Measurements from ENCODE around the gene SEC24C. TPM values are rescaled to one million over a fixed set of nuclear protein-coding genes. Genes with fewer than 3 reads are reported as not detected.

SEC24C gene
- total RNA-seq, 5 donors from 2014 or later (not counting 1 experiment from before 2014, with no cell fraction given), result 77.7 to 107 (median 92.2) TPM

DNA sequence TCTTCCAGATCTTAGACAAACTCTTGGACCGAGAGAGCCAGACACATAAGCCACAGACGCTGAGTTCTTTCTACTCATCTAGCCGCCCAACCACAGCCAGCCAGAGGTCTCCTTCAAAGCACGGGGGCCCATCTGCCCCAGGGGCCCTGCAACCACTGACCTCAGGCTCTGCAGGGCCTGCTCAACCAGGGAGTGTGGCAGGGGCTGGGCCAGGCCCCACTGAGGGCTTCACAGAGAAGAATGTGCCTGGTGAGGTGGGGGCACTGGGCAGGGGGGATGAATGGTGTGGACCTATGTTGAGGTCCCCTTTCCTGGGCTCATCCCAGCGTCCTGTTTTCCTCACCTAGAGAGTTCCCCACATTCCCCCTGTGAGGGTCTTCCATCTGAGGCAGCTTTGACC lies 52.6 kb downstream of the SEC24C start:
- no peak overlapping the region for H3K27ac ChIP-seq (ENCODE audit: low read length)

DNA sequence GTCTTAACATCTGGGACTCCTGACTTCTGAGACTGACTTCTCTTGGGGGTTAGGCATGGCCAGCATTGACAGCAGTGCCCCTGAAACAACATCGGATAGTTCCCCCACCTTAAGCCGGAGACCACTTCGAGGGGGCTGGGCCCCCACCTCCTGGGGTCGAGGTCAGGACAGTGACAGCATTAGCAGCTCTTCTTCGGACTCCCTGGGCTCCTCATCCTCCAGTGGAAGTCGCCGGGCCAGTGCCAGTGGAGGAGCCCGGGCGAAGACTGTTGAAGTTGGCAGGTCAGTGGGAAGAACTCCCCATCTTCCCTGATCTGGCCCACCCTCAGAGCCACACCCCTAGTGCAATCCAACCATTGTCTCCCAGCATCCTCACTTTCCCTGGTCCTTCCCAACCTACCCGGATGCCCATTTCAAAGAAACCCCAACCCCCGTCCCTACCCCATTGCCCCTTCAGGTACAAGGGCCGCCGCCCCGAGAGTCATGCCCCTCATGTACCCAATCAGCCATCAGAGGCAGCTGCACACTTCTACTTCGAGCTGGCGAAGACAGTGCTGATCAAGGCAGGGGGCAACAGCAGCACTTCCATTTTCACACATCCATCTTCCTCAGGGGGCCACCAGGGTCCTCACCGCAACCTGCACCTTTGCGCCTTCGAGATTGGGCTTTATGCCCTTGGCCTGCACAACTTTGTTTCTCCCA lies 53.3 kb downstream of the SEC24C start:
- no peak overlapping the region for H3K4me3 ChIP-seq (ENCODE audit: control insufficient read depth in 1 of 2, extremely low read depth in 1 of 2, low read length in 1 of 2)
- Mint-ChIP-seq H3K27ac (peak overlapping the region in 1 of 2 donors; percentile 57), H3K4me3 (no peak overlapping the region), H3K4me1 (peaks cover 0 to 5% (median 0%) of the 10 kb centered on the region in 3 donors), H3K27me3 (no peaks in the 10 kb centered on the region), H3K36me3 (peaks cover 39% of the 10 kb centered on the region), H3K9me3 (no peaks in the 10 kb centered on the region)
- ChIA-PET POLR2A (interaction anchor here in 1 of 2 donors (0.7 kb wide), 1 partner anchor 1419 kb away, joined by 6 read pairs; no protein-coding TSS in a partner anchor), CTCF (no interaction called here)
- no peak overlapping the region for H3K27ac ChIP-seq (ENCODE audit: low read length)
- H3K36me3 ChIP-seq (ENCODE audit: control insufficient read depth in 2 of 2, extremely low read depth in 1 of 2, insufficient read depth in 1 of 2, low read length in 1 of 2), result peaks cover 33 to 87% of the 10 kb centered on the region in 2 donors
- no peaks in the 10 kb centered on the region for H3K4me1 ChIP-seq (ENCODE audit: control insufficient read depth in 1 of 2, extremely low read depth in 1 of 2, insufficient read depth in 2 of 2, low read length in 2 of 2)
- WGBS (ENCODE audit: insufficient coverage), result 96% methylated on average over 17 of the region's 19 CpGs
- DNase-seq (no peak), ATAC-seq (replicated peaks in 1 of 4) (no peak)
- H3K27me3 ChIP-seq (replicated peaks in 1 of 2; ENCODE audit: control insufficient read depth in 2 of 2, extremely low read depth in 1 of 2, insufficient read depth in 2 of 2, low read length in 1 of 2), result no peaks in the 10 kb centered on the region
- H3K9me3 ChIP-seq, result no peaks in the 10 kb centered on the region

More for the DNA sequence above, 52.6 kb downstream of the SEC24C start:
- ChIA-PET POLR2A (no interaction called here), CTCF (no interaction called here)
- H3K9me3 Mint-ChIP-seq, result no peaks in the 10 kb centered on the region
- DNase-seq (no peak), ATAC-seq (replicated peaks in 1 of 4) (no peak)
- Histone ChIP-seq H3K4me1 (ENCODE audit: control insufficient read depth in 1 of 2, extremely low read depth in 1 of 2, insufficient read depth in 2 of 2, low read length in 2 of 2) (no peaks in the 10 kb centered on the region), H3K9me3 (no peaks in the 10 kb centered on the region), H3K4me3 (ENCODE audit: control insufficient read depth in 1 of 2, extremely low read depth in 1 of 2, low read length in 1 of 2) (no peak overlapping the region), H3K36me3 (ENCODE audit: control insufficient read depth in 2 of 2, extremely low read depth in 1 of 2, insufficient read depth in 1 of 2, low read length in 1 of 2) (peaks cover 35 to 87% of the 10 kb centered on the region in 2 donors), H3K27me3 (replicated peaks in 1 of 2; ENCODE audit: control insufficient read depth in 2 of 2, extremely low read depth in 1 of 2, insufficient read depth in 2 of 2, low read length in 1 of 2) (no peaks in the 10 kb centered on the region)
- no peak overlapping the region for H3K4me3 Mint-ChIP-seq
- peaks cover 0 to 5% (median 0%) of the 10 kb centered on the region in 3 donors for H3K4me1 Mint-ChIP-seq
- peaks cover 38% of the 10 kb centered on the region for H3K36me3 Mint-ChIP-seq
- peak overlapping the region in 1 of 2 donors; percentile 0 for H3K27ac Mint-ChIP-seq
- WGBS (ENCODE audit: insufficient coverage), result 89% methylated on average over 2 of the region's 5 CpGs
- no peaks in the 10 kb centered on the region for H3K27me3 Mint-ChIP-seq

GRCh38 chr10:73798087-73798486 lies 53.9 kb downstream of the SEC24C start:
- Mint-ChIP-seq H3K4me1 (peaks cover 0 to 11% (median 1%) of the 10 kb centered on the region in 3 donors), H3K9me3 (no peaks in the 10 kb centered on the region), H3K4me3 (no peak overlapping the region), H3K27ac (peak overlapping the region in 1 of 2 donors; percentile 57), H3K27me3 (no peaks in the 10 kb centered on the region), H3K36me3 (peaks cover 40% of the 10 kb centered on the region)
- ChIA-PET CTCF (no interaction called here), POLR2A (interaction anchor here in 1 of 2 donors (0.7 kb wide), 1 partner anchor 1419 kb away, joined by 6 read pairs; no protein-coding TSS in a partner anchor)
- no peak overlapping the region for H3K4me3 ChIP-seq (ENCODE audit: control insufficient read depth in 1 of 2, extremely low read depth in 1 of 2, low read length in 1 of 2)
- H3K36me3 ChIP-seq (ENCODE audit: control insufficient read depth in 2 of 2, extremely low read depth in 1 of 2, insufficient read depth in 1 of 2, low read length in 1 of 2), result peaks cover 27 to 87% of the 10 kb centered on the region in 2 donors
- H3K9me3 ChIP-seq, result no peaks in the 10 kb centered on the region
- ATAC-seq (replicated peaks in 1 of 4), result no peak
- H3K4me1 ChIP-seq (ENCODE audit: control insufficient read depth in 1 of 2, extremely low read depth in 1 of 2, insufficient read depth in 2 of 2, low read length in 2 of 2), result no peaks in the 10 kb centered on the region
- H3K27me3 ChIP-seq (replicated peaks in 1 of 2; ENCODE audit: control insufficient read depth in 2 of 2, extremely low read depth in 1 of 2, insufficient read depth in 2 of 2, low read length in 1 of 2), result no peaks in the 10 kb centered on the region
- no peak for DNase-seq
- WGBS (ENCODE audit: insufficient coverage), result 100% methylated on average over 5 of the region's 6 CpGs
- H3K27ac ChIP-seq (ENCODE audit: low read length), result no peak overlapping the region

DNA sequence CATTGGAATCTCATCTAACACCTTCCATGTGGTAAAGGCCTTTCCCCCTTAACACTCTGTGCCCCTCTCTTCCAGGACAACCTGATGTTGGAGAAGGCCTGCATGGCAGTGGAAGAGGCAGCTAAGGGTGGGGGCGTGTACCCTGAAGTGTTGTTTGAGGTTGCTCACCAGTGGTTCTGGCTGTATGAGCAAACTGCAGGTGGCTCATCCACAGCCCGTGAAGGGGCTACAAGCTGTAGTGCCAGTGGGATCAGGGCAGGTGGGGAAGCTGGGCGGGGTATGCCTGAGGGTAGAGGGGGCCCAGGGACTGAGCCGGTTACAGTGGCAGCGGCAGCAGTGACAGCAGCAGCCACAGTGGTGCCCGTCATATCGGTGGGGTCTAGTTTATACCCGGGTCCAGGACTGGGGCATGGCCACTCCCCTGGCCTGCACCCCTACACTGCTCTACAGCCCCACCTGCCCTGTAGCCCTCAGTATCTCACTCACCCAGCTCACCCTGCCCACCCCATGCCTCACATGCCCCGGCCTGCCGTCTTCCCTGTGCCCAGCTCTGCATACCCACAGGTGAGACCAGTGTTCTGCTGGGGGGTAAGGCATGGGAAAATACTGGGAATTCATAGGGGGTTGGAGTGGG lies 54.9 kb downstream of the SEC24C start:
- ATAC-seq (replicated peaks in 1 of 4) (peak in 3 of 4 experiments; percentile 15 to 36 (median 23)), DNase-seq (no peak)
- Mint-ChIP-seq H3K27me3 (no peaks in the 10 kb centered on the region), H3K36me3 (peaks cover 41% of the 10 kb centered on the region), H3K9me3 (no peaks in the 10 kb centered on the region), H3K27ac (peak overlapping the region in 1 of 2 donors; percentile 28), H3K4me3 (no peak overlapping the region), H3K4me1 (peaks cover 6 to 16% (median 8%) of the 10 kb centered on the region in 3 donors)
- no peak overlapping the region for H3K27ac ChIP-seq (ENCODE audit: low read length)
- H3K4me3 ChIP-seq (ENCODE audit: control insufficient read depth in 1 of 2, extremely low read depth in 1 of 2, low read length in 1 of 2), result no peak overlapping the region
- H3K4me1 ChIP-seq (ENCODE audit: control insufficient read depth in 1 of 2, extremely low read depth in 1 of 2, insufficient read depth in 2 of 2, low read length in 2 of 2), result no peaks in the 10 kb centered on the region
- H3K9me3 ChIP-seq, result no peaks in the 10 kb centered on the region
- 76% methylated on average over 5 of the region's 10 CpGs for WGBS (ENCODE audit: insufficient coverage)
- peaks cover 27 to 87% of the 10 kb centered on the region in 2 donors for H3K36me3 ChIP-seq (ENCODE audit: control insufficient read depth in 2 of 2, extremely low read depth in 1 of 2, insufficient read depth in 1 of 2, low read length in 1 of 2)
- CTCF ChIA-PET, result no interaction called here
- H3K27me3 ChIP-seq (replicated peaks in 1 of 2; ENCODE audit: control insufficient read depth in 2 of 2, extremely low read depth in 1 of 2, insufficient read depth in 2 of 2, low read length in 1 of 2), result no peaks in the 10 kb centered on the region
- POLR2A ChIA-PET, result interaction anchor here (0.6 to 1.1 kb wide), 3 partner anchors 11 to 19 kb away, joined by 3 read pairs; no protein-coding TSS in a partner anchor

- Mint-ChIP-seq H3K27me3 (no peaks in the 10 kb centered on the region), H3K27ac (peak overlapping the region; percentile 27 to 54), H3K4me3 (no peak overlapping the region), H3K36me3 (peaks cover 36% of the 10 kb centered on the region), H3K9me3 (no peaks in the 10 kb centered on the region), H3K4me1 (peaks cover 6 to 16% (median 8%) of the 10 kb centered on the region in 3 donors)
- ChIA-PET POLR2A (interaction anchor here (0.5 to 1.1 kb wide), 6 partner anchors 9 to 1023 kb away, joined by 3 to 9 read pairs (median 4); no protein-coding TSS in a partner anchor), CTCF (no interaction called here)
- Histone ChIP-seq H3K9me3 (no peaks in the 10 kb centered on the region), H3K4me1 (ENCODE audit: control insufficient read depth in 1 of 2, extremely low read depth in 1 of 2, insufficient read depth in 2 of 2, low read length in 2 of 2) (no peaks in the 10 kb centered on the region), H3K27me3 (replicated peaks in 1 of 2; ENCODE audit: control insufficient read depth in 2 of 2, extremely low read depth in 1 of 2, insufficient read depth in 2 of 2, low read length in 1 of 2) (no peaks in the 10 kb centered on the region), H3K36me3 (ENCODE audit: control insufficient read depth in 2 of 2, extremely low read depth in 1 of 2, insufficient read depth in 1 of 2, low read length in 1 of 2) (peaks cover 27 to 87% of the 10 kb centered on the region in 2 donors), H3K4me3 (ENCODE audit: control insufficient read depth in 1 of 2, extremely low read depth in 1 of 2, low read length in 1 of 2) (no peak overlapping the region), H3K27ac (ENCODE audit: low read length) (no peak overlapping the region)
- DNase-seq (no peak), ATAC-seq (replicated peaks in 1 of 4) (peak in 2 of 4 experiments; percentile 6 to 15)
- 82% methylated on average over 6 of the region's 9 CpGs for WGBS (ENCODE audit: insufficient coverage)
Observed at GRCh38 chr10:73799899-73800559, 55.9 kb downstream of the SEC24C start.
